DMS153 treated with DMSO at 0.1 percent for 48 hours (cell line): ENCODE data around the gene MYLK4.
A peak's percentile ranks its signal among the peaks of the same experiment; 100 is the strongest.

ENCODE experiments used
- DNase-seq: peaks from one replicate; lab custom pipeline; 2025; ENCODE audit not compliant: unreplicated experiment; lab: John Stamatoyannopoulos, UW

Gene MYLK4

GRCh38 chr6:2634139-2634964 lies 116.4 kb downstream of the MYLK4 start:
- DNase-seq = peak; percentile 70

- no peak for DNase-seq
These were observed 117.0 kb downstream of the MYLK4 start for GRCh38 chr6:2633736-2634135.

- no peak for DNase-seq
These were observed 117.6 kb downstream of the MYLK4 start for GRCh38 chr6:2632976-2633584.

GRCh38 chr6:2632368-2632767 lies 118.4 kb downstream of the MYLK4 start:
- no peak for DNase-seq

- DNase-seq = no peak
These were observed 119.7 kb downstream of the MYLK4 start for GRCh38 chr6:2630891-2631571.

- no peak for DNase-seq
These were observed 120.4 kb downstream of the MYLK4 start for GRCh38 chr6:2630359-2630758.

- DNase-seq = no peak
These were observed 124.3 kb downstream of the MYLK4 start for GRCh38 chr6:2626401-2626800.

- DNase-seq = no peak
These were observed 125.1 kb downstream of the MYLK4 start for GRCh38 chr6:2625581-2625980.

GRCh38 chr6:2624177-2624576 lies 126.5 kb downstream of the MYLK4 start:
- no peak for DNase-seq

GRCh38 chr6:2623295-2623694 lies 127.4 kb downstream of the MYLK4 start:
- no peak for DNase-seq

- DNase-seq = no peak
These were observed 128.1 kb downstream of the MYLK4 start for GRCh38 chr6:2622671-2623070.

GRCh38 chr6:2619651-2620050 lies 131.1 kb downstream of the MYLK4 start:
- no peak for DNase-seq

- no peak for DNase-seq
These were observed 133.0 kb downstream of the MYLK4 start for GRCh38 chr6:2617729-2618128.

- DNase-seq = no peak
These were observed 133.9 kb downstream of the MYLK4 start for GRCh38 chr6:2616811-2617210.

GRCh38 chr6:2615251-2615650 lies 135.5 kb downstream of the MYLK4 start:
- DNase-seq = no peak

- DNase-seq = no peak
These were observed 135.9 kb downstream of the MYLK4 start for GRCh38 chr6:2614846-2615245.

- DNase-seq = no peak
These were observed 136.6 kb downstream of the MYLK4 start for GRCh38 chr6:2614155-2614554.
